Adrenal gland (tissue), 5 donors: ENCODE data around the gene ZBTB9.

Experiments
- CTCF ChIP-seq, 6 experiments: fragments of 450-650 bp in 4 of 6; fragments of 200-600 bp in 2 of 6; sonication (generic) in 1 of 6; IDR thresholded peaks; 1 replicate in 5 of 6; 2 replicates in 1 of 6; pipeline versions ENCODE4 v1.5.1 to v1.8.0; 2016 to 2021; ENCODE audit warnings: antibody characterized with exemption in 6 of 6, mild to moderate bottlenecking in 2 of 6, moderate library complexity in 1 of 6
- POLR2A ChIP-seq, 2 donors: fragments of 450-650 bp; IDR thresholded peaks; one replicate each; pipeline ENCODE4 v1.6.1; 2017; ENCODE audit warnings: antibody characterized with exemption in 2 of 2, mild to moderate bottlenecking in 2 of 2, moderate library complexity in 1 of 2
- donor health status: DM: no; HTN: no; CAD: no.

GRCh38 chr6:33404884-33405283, 49.5 kb upstream of the ZBTB9 start:
- TF ChIP-seq CTCF (IDR thresholded peaks at IDR 0.05), result no peak
- no peak for TF ChIP-seq POLR2A (IDR thresholded peaks at IDR 0.05)
